Body of pancreas (tissue), 4 donors: ENCODE data around the gene CCSER2. TPM values are rescaled to one million over a fixed set of nuclear protein-coding genes. Genes with fewer than 3 reads are reported as not detected.

Source experiments
- ATAC-seq: fragments of 150-250 bp; one replicate; pipeline ENCODE4 v1.9.1; 2016
- DNase-seq, 4 donors: peaks; one replicate each; pipeline ENCODE4 v3.0.0-alpha.2; 2019
- H3K27ac ChIP-seq, 4 donors: fragments of 200-600 bp; sonication (generic); 1 replicate in 3 of 4; 2 replicates in 1 of 4; pipeline versions ENCODE4 v1.5.1 to v1.6.1; 2016 to 2019; ENCODE audit warnings: mild to moderate bottlenecking in 1 of 4, mixed read lengths in 1 of 4, moderate library complexity in 1 of 4
- H3K27me3 ChIP-seq, 2 donors: fragments of 200-600 bp; sonication (generic); one replicate each; pipeline ENCODE4 v1.6.0; 2016; ENCODE audit warnings: mild to moderate bottlenecking in 1 of 2
- H3K36me3 ChIP-seq, 2 donors: fragments of 200-600 bp; sonication (generic); replicated peaks in 1 of 2; 2 replicates each; pipeline ENCODE4 v1.5.1; 2016; ENCODE audit warnings: low read depth in 2 of 2; ENCODE audit not compliant: insufficient read depth in 1 of 2
- H3K4me1 ChIP-seq: fragments of 200-600 bp; sonication (generic); one replicate; pipeline ENCODE4 v1.6.0; 2016
- H3K4me3 ChIP-seq, 2 donors: fragments of 200-600 bp; sonication (generic); 1 replicate in 1 of 2; 2 replicates in 1 of 2; pipeline ENCODE4 v1.5.1; 2016 to 2019
- H3K9me3 ChIP-seq, 3 donors: fragments of 200-600 bp; sonication (generic); 1 replicate in 2 of 3; 2 replicates in 1 of 3; pipeline ENCODE4 v1.5.1; 2016
- CTCF ChIP-seq, 7 experiments: fragments of 450-650 bp in 4 of 7; fragments of 200-600 bp in 3 of 7; sonication (generic) in 3 of 7; IDR thresholded peaks; one replicate each; pipeline ENCODE4 v1.5.1; 2016 to 2019; ENCODE audit warnings: antibody characterized with exemption in 7 of 7
- POLR2A ChIP-seq, 3 donors: fragments of 450-650 bp; IDR thresholded peaks; one replicate each; pipeline ENCODE4 v1.6.1; 2016; ENCODE audit warnings: antibody characterized with exemption in 3 of 3, mild to moderate bottlenecking in 2 of 3
- WGBS, 2 donors: methylation state at CpG; one replicate each; pipeline ENCODE4 v1.1.5; 2017; 5-methylcytosine and 5-hydroxymethylcytosine counted together
- intact Hi-C: fragments of 100-400 bp; cut with DNase I; formaldehyde crosslinking; loops from one replicate; pipeline ENCODE4 v1.15.1; 2023
- total RNA-seq, 2 donors: library from RNA; depleted of rRNA; stranded (reverse); fragments of >200 nt; gene quantifications; one replicate each; pipeline ENCODE4 v1.1.0, GENCODE V29; 2016

The CCSER2 gene
- total RNA-seq, 2 donors from 2014 or later = 14.5 to 20.0 TPM

- Histone ChIP-seq H3K36me3 (no peaks in the 10 kb centered on the region), H3K9me3 (no peaks in the 10 kb centered on the region), H3K27me3 (no peaks in the 10 kb centered on the region), H3K27ac (no peak overlapping the region), H3K4me1 (peaks cover 19% of the 10 kb centered on the region), H3K4me3 (no peak overlapping the region)
- ATAC-seq (no peak), DNase-seq (no peak)
- 97 to 100% methylated on average over 3 of the region's 3 CpGs for WGBS, 2 donors
- no peak for TF ChIP-seq CTCF (IDR thresholded peaks at IDR 0.05)
- TF ChIP-seq POLR2A (IDR thresholded peaks at IDR 0.05) = no peak
- intact Hi-C loops = no loop called here
Measured at GRCh38 chr10:84519235-84519634, 190.8 kb downstream of the CCSER2 start.

- peaks cover 14% of the 10 kb centered on the region for H3K4me1 ChIP-seq
- DNase-seq = no peak
Measured at GRCh38 chr10:84521013-84521412, 192.6 kb downstream of the CCSER2 start.

DNA sequence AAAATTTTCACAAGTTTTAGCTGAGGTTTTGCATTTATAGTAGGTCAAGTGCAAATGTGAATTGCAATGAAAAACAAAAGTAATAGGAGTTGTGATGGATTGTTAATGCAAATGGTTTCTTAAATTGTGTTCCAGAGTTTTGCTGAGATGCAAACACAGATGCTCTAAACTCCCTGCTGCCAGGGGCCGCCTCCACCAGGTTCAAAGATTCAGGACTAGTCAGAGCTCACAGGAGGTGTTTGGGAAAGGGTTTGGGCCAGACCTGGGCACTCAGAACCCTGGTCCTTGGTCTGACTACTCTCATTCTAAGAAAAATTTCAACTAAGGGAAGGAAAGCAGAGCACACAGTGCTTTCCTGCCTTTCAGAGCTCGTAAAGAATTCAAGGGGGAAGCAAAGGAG lies 193.1 kb downstream of the CCSER2 start:
- H3K4me1 ChIP-seq = peaks cover 14% of the 10 kb centered on the region
- no peak overlapping the region for H3K4me3 ChIP-seq
- 75 to 81% methylated on average over 2 of the region's 2 CpGs for WGBS, 2 donors
- DNase-seq (no peak), ATAC-seq (no peak)
- intact Hi-C loops = no loop called here
- H3K9me3 ChIP-seq = peaks cover 0 to 7% (median 0%) of the 10 kb centered on the region in 3 donors
- H3K27ac ChIP-seq = no peak overlapping the region
- no peaks in the 10 kb centered on the region for H3K27me3 ChIP-seq
- no peaks in the 10 kb centered on the region for H3K36me3 ChIP-seq
- TF ChIP-seq POLR2A (IDR thresholded peaks at IDR 0.05) (no peak), CTCF (IDR thresholded peaks at IDR 0.05) (no peak)

More at GRCh38 chr10:84521013-84521412, 192.6 kb downstream of the CCSER2 start:
- intact Hi-C loops = no loop called here
- TF ChIP-seq POLR2A (IDR thresholded peaks at IDR 0.05) (no peak), CTCF (IDR thresholded peaks at IDR 0.05) (no peak)
- WGBS, 2 donors = 78 to 88% methylated on average over 8 of the region's 8 CpGs
- no peaks in the 10 kb centered on the region for H3K36me3 ChIP-seq
- H3K27ac ChIP-seq = no peak overlapping the region
- H3K9me3 ChIP-seq = peaks cover 0 to 4% (median 0%) of the 10 kb centered on the region in 3 donors
- ATAC-seq = no peak
- H3K27me3 ChIP-seq = no peaks in the 10 kb centered on the region
- H3K4me3 ChIP-seq = no peak overlapping the region

DNA sequence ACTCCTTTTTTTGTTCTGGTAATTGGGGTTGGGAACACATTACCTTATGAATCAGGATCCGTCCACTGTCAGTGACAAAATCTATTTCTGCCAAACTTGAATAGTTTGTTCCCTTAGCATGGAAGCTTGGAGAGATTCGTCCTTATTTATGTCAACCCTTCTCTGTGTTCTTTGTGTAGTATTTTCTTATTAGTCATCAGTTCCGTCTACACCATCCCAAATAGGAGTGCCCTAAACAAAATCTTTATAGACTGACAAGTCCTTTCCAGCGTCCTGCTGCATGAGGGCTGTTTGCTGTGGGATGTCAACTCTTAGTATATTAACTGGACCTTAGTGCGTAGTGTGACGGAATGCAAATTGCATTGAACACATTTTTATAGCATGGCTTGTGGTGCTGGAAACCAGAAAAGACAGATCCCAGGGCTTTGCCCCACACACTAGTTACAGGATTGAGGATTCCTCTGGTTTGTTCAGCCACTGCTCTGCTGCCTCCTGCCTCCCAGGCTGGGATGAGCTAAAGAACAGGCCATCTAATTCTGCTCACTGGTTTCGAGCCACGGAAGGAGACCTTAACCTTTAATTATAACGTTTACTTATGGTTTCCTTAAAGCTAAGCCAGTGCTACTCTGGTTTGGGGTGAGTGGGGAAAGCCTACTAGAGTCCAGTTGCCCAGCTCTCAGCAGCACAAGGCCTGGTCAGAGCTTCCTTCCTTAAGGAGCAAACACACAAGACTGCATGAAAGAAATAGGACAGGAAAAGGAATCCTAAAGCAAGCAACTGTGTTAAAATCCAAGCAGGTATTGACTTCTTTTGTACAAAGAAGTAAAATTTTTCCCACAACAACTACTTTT lies 194.4 kb downstream of the CCSER2 start:
- Histone ChIP-seq H3K27ac (no peak overlapping the region), H3K9me3 (peaks cover 0 to 7% (median 0%) of the 10 kb centered on the region in 3 donors), H3K36me3 (no peaks in the 10 kb centered on the region), H3K4me3 (no peak overlapping the region), H3K27me3 (no peaks in the 10 kb centered on the region), H3K4me1 (peaks cover 22% of the 10 kb centered on the region)
- intact Hi-C loops = no loop called here
- DNase-seq = no peak
- 74 to 77% methylated on average over 9 of the region's 9 CpGs for WGBS, 2 donors
- TF ChIP-seq CTCF (IDR thresholded peaks at IDR 0.05) (no peak), POLR2A (IDR thresholded peaks at IDR 0.05) (no peak)
- ATAC-seq = no peak
